Eye (tissue), 1 donor: ENCODE measurements around the gene PRKCG.
"Not testable (repeated sequence)": the region's sequence is repeated elsewhere in the genome, so short reads cannot be mapped to it uniquely, and the experiment has no call there.

ENCODE experiments used
- DNase-seq: peaks from one replicate; pipeline ENCODE4 v3.0.0-alpha.2; 2015

PRKCG gene

GRCh38 chr19:53881482-53882390, at the start of gene PRKCG:
Gene PRKCG, plus strand, starts transcription at chr19:53882197. Its CDS starts 298 bp downstream, at chr19:53882495.
- peak; percentile 59 for DNase-seq

DNA sequence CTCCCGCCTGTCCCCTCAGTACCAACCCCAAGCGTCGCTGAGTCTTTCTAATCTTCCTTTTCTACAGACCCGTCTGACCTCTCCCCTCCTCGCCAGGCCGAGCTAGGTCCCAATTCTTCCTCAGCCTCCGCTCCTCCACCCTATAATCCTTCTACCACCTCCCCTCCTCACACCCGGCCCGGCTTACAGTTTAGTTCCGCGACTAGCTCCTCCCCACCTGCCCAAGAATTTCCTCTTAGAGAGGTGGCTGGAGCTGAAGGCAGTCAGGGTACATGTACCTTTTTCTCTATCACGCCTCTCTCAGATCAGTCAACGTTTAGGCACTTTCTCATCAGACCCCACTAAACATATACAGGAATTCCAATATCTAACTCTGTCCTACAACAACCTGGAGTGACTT, 49.1 kb upstream of the PRKCG start:
- not testable (repeated sequence) for DNase-seq

DNA sequence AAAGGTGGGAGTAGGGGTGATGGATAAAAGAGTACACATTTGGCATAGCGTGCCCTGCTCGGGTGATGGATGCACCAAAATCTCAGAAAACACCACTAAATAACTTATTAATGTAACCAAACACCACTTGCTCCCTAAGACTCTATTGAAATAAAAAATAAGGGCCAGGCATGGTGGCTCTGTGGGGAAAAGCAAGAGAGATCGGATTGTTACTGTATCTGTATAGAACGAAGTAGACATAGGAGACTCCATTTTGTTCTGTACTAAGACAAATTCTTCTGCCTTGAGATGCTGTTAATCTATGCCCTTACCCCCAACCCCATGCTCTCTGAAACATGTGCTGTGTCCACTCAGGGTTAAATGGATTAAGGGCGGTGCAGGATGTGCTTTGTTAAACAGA, 43.6 kb upstream of the PRKCG start:
- not testable (repeated sequence) for DNase-seq

DNA sequence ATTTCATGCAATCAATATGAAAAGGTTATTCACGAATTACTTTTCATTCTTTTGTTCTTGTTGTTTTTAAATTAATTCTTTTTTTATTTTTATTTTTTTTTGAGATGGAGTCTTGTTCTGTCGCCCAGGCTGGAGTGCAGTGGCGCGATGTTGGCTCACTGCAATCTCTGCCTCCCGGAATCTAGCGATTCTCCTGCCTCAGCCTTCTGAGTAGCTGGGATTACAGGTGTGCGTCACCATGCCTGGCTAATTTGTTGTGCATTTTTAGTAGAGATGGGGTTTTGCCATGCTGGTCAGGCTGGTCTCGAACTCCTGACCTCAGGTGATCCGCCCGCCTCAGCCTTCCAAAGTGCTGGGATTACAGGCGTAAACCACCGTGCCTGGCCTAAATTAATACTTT, 41.8 kb upstream of the PRKCG start:
- DNase-seq, result not testable (repeated sequence)

GRCh38 chr19:53840914-53841313, 41.1 kb upstream of the PRKCG start:
- DNase-seq, result not testable (repeated sequence)

DNA sequence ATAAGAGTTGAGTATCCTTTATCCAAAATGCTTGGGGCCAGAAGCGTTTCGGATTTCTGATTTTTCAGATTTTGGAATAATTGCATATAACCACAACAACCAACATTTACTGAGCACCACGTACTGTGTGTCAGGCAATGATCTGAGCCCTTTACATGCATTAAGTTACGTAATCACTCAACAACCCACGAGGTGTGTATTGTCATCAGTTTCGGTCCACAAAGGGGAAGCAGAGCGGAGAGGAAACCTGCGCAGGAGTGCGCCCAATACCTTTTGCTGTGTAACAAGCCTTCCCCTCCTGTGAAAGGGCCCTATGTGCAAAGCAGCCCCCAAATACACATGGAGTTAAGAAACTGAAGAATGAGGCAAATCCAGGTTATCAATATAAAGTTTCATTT, 37.1 kb upstream of the PRKCG start:
- DNase-seq, result no peak

DNA sequence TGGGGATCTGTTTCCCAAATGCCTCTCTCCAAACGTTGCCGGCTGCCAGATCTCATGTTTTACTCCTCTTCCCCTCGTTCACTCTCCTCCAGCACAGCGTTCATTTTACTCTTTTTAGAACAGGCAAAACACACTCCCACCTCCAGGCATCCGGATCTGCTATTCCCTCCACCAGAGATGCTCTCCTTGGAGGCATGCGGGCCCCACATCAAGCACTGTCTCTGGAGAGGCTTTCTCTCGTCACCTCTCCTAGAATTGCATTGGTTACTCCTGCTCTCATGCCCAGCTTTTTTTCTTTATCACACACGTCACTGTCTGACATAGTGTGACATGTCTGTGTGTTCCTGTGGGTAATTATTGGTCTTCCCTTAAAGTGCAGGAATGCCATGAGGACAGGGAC, 34.4 kb upstream of the PRKCG start:
- DNase-seq, result no peak

DNA sequence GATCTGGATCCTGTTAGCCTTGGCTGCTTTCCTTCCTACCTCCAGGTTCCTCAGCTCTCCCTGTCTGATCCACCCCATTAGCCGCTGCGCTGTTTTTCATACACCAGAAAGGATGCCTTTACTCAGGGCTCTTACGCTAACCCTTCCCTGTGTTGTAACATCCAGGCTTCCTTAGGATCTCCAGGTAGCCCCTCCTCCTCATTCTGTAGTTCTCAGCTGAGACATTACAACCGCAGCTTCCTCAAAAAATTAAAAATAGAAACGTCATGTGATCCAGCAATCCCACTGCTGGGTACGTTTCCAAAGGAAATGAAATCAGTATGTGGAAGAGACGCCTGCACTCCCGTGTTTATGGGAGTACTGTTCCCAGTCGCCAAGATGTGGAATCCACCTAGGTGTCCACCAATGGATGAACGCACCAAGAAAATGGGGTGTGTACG, 32.7 kb upstream of the PRKCG start:
- DNase-seq, result peak; percentile 25

- DNase-seq, result no peak
Measured at GRCh38 chr19:53853707-53854106, 28.3 kb upstream of the PRKCG start.

GRCh38 chr19:53864308-53864836, 17.6 kb upstream of the PRKCG start:
- no peak for DNase-seq

- DNase-seq, result no peak
Measured at GRCh38 chr19:53865523-53865917, 16.5 kb upstream of the PRKCG start.

DNA sequence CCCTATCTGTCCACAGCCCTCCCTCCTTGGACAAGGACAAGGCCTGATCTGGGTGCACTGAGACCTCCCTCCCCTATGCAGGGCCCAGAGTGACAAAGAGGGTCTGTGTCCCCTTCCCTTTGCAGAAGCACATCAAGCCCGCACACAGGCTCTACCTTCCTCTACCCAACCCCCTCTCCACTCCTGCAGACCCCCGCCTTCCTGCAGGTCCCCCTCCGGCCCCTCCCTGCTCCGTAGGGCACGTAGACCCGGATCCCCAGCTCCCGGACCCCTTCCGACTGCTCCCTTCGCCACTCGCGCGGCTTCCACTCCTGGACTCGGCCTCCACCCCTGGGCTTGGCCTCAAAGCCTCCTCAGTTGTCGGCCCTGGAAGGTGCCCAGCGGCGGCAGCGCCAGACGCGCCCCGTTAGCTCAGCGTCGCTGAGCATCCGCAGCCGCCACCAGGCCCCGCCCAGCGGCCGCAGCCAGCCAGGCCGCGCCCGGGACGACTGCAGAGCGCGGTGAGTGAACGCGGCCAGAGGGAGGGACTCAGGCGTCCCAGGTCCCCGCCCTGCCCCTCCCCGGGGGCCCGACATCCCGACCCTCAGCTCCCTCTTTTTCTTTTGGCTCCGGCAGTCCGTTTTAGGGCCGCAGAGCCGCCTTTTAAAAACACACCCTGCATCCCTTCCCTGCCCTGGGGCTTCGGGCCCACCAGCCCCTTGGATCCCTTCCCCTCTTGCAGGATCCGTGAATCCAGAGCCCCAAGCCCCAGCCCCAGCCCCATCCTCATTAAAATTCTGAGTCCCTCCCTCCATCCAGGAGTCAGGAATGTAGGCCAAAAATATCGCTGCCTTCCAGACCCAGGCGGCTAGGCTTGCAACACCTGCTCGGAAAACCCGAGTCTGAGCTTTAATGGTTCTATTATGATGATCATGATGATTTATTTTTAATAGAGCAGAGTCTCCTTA, 15.8 kb upstream of the PRKCG start:
- peak; percentile 90 for DNase-seq

- no peak for DNase-seq
Measured at GRCh38 chr19:53866865-53867224, 15.2 kb upstream of the PRKCG start.

DNA sequence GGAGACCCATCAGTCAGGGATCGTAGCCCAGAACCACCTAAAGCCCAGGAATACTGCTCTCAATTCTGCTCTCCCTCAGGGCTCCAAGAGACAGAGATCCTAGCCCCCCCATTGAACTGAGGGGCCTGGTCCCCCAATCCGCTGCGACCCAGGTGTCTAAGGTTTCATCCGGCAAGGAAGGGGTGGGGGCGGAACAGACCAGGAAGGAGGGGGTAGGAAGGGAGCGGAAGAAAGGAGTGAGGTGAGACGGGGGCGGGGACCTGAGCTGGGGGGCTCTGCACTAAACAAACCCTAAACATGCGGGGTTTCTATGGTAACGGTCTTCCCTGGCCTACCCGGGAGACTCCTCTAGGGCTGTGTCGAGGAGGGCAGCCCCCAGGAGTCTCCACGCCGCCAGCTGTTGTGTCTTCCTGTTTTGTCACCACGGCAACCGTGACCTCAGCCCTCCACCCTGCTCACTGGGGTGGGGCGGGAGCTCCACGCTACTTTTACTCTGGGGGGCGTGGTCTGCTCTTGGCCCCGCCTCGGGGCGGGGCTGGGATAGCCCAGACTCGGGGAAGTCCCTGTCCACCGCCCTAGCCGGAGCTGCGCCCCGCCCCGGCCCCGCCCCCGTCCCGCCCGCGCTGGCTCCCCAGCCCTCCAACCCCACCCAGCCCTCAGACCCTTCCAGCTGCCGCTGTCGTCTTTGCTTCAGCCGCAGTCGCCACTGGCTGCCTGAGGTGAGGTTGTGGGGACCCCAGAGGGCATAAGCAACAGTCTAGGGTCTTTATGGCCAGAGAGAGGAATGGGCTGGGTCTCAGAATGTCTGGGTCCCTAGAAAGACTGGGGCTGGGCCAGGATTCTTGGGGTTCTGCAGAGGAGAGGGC, 14.5 kb upstream of the PRKCG start, which contains the start of gene MYADM:
Gene MYADM, plus strand, starts transcription at position 659 of the 866 bp plus-strand sequence. CDS start 5,647 bp downstream, outside the sequence.
- peak; percentile 99 for DNase-seq

GRCh38 chr19:53868091-53868891, 13.7 kb upstream of the PRKCG start:
- peak; percentile 80 for DNase-seq

DNA sequence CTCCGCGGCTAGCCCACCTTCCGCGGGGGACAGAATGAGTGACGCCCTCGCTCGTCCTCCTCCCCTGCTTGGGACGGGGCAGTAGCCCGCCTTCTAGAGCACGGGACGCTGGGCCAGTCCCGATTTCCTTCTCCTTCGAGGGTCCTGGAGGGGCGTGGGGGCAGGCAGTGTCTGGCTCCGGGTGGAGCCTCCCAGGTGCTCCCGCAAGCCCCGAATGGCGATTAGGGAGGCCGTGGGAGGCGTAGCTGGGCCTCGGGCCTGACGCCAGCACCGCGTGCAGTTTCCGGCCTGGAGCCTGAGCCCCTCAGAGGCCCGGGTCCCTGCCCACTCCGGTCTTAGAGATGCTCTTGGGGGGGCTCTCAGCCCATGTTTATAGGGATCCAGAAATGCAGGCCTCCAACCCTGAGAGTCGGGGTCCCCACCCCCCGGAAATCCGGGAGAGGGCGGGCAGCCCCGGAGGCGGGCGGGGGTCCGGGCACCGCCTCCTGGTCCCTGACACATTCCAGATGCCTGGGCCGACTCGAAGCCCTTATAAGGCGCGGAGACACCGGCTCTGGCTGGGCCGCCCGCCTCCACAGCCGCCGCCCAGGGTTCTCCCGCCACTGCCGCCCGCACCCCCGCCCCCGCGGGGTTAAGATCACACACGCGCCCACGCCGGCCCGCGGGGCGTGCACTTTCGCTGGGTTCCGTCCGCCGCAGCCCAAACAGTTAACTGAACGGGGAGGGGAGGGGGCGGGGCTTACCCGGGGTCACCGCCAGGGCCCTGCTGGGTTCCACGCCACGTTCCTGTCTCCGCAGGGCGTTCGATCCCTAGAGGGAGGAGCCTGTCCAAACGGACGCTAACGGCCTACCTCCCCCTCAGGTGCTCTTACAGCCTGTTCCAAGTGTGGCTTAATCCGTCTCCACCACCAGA, 12.8 kb upstream of the PRKCG start:
- DNase-seq, result peak; percentile 93

- DNase-seq, result not testable (repeated sequence)
Measured at GRCh38 chr19:53869805-53870484, 12.1 kb upstream of the PRKCG start.

GRCh38 chr19:53870485-53870844, 11.5 kb upstream of the PRKCG start:
- DNase-seq, result peak; percentile 27

GRCh38 chr19:53871454-53871853, 10.5 kb upstream of the PRKCG start:
- no peak for DNase-seq

GRCh38 chr19:53872762-53873161, 9.2 kb upstream of the PRKCG start:
- DNase-seq, result no peak
